ENCODE results near the gene LRRC42.

Gene LRRC42

GRCh38 chr1:54009406-54009805, 63.3 kb downstream of the LRRC42 start:
- H3K36me3 ChIP-seq (ENCODE audit: insufficient read depth), result no peaks in the 10 kb centered on the region
- no peak overlapping the region for H2AFZ ChIP-seq (ENCODE audit: low read depth)
- TF ChIP-seq CTCF (conservative IDR thresholded peaks at IDR 0.05; ENCODE audit: low read depth, low read length), result no peak
- H3K4me3 ChIP-seq (IDR thresholded peaks at IDR 0.05; ENCODE audit: insufficient read depth, low read depth, low read length), result no peak overlapping the region
- H3K4me2 ChIP-seq, result no peak overlapping the region
- H3K27ac ChIP-seq, result no peak overlapping the region
- H4K20me1 ChIP-seq (ENCODE audit: insufficient read depth), result no peaks in the 10 kb centered on the region
- no peaks in the 10 kb centered on the region for H3K79me2 ChIP-seq (ENCODE audit: insufficient read depth, low read depth)
- no peak overlapping the region for H3K9ac ChIP-seq
- no peaks in the 10 kb centered on the region for H3K4me1 ChIP-seq (ENCODE audit: low read depth, poor library complexity, severe bottlenecking)
- peaks cover 11% of the 10 kb centered on the region; the same call in 1 of the 2 replicates for H3K27me3 ChIP-seq (ENCODE audit: insufficient read depth, low read depth)

GRCh38 chr1:54010415-54011117, 64.4 kb downstream of the LRRC42 start:
- Histone ChIP-seq H3K27ac (no peak overlapping the region), H3K27me3 (ENCODE audit: insufficient read depth, low read depth) (peaks cover 11% of the 10 kb centered on the region; the same call in 1 of the 2 replicates), H2AFZ (ENCODE audit: low read depth) (no peak overlapping the region), H3K4me3 (IDR thresholded peaks at IDR 0.05; ENCODE audit: insufficient read depth, low read depth, low read length) (no peak overlapping the region), H3K4me2 (no peak overlapping the region), H3K79me2 (ENCODE audit: insufficient read depth, low read depth) (no peaks in the 10 kb centered on the region), H3K36me3 (ENCODE audit: insufficient read depth) (no peaks in the 10 kb centered on the region), H3K4me1 (ENCODE audit: low read depth, poor library complexity, severe bottlenecking) (no peaks in the 10 kb centered on the region), H3K9ac (no peak overlapping the region), H4K20me1 (ENCODE audit: insufficient read depth) (no peaks in the 10 kb centered on the region)
- no peak for TF ChIP-seq CTCF (conservative IDR thresholded peaks at IDR 0.05; ENCODE audit: low read depth, low read length)

GRCh38 chr1:54011316-54012007, 65.3 kb downstream of the LRRC42 start:
- Histone ChIP-seq H2AFZ (ENCODE audit: low read depth) (no peak overlapping the region), H3K79me2 (ENCODE audit: insufficient read depth, low read depth) (no peaks in the 10 kb centered on the region), H3K4me2 (no peak overlapping the region), H3K27me3 (ENCODE audit: insufficient read depth, low read depth) (peaks cover 11% of the 10 kb centered on the region; the same call in 1 of the 2 replicates), H3K4me3 (IDR thresholded peaks at IDR 0.05; ENCODE audit: insufficient read depth, low read depth, low read length) (no peak overlapping the region), H3K4me1 (ENCODE audit: low read depth, poor library complexity, severe bottlenecking) (no peaks in the 10 kb centered on the region), H3K36me3 (ENCODE audit: insufficient read depth) (no peaks in the 10 kb centered on the region), H3K9ac (no peak overlapping the region), H4K20me1 (ENCODE audit: insufficient read depth) (no peaks in the 10 kb centered on the region), H3K27ac (no peak overlapping the region)
- no peak for TF ChIP-seq CTCF (conservative IDR thresholded peaks at IDR 0.05; ENCODE audit: low read depth, low read length)

GRCh38 chr1:54012008-54012325, 65.8 kb downstream of the LRRC42 start:
- H3K4me2 ChIP-seq, result no peak overlapping the region
- TF ChIP-seq CTCF (conservative IDR thresholded peaks at IDR 0.05; ENCODE audit: low read depth, low read length), result no peak
- no peak overlapping the region for H2AFZ ChIP-seq (ENCODE audit: low read depth)
- H3K4me3 ChIP-seq (IDR thresholded peaks at IDR 0.05; ENCODE audit: insufficient read depth, low read depth, low read length), result no peak overlapping the region
- H3K27me3 ChIP-seq (ENCODE audit: insufficient read depth, low read depth), result peaks cover 11% of the 10 kb centered on the region; the same call in 1 of the 2 replicates
- no peaks in the 10 kb centered on the region for H3K36me3 ChIP-seq (ENCODE audit: insufficient read depth)
- H3K27ac ChIP-seq, result no peak overlapping the region
- H3K4me1 ChIP-seq (ENCODE audit: low read depth, poor library complexity, severe bottlenecking), result no peaks in the 10 kb centered on the region
- no peaks in the 10 kb centered on the region for H3K79me2 ChIP-seq (ENCODE audit: insufficient read depth, low read depth)
- H4K20me1 ChIP-seq (ENCODE audit: insufficient read depth), result no peaks in the 10 kb centered on the region
- no peak overlapping the region for H3K9ac ChIP-seq
